CD4-positive, alpha-beta T cell treated with Interleukin-4 for 4 hours (primary cell): ENCODE results near the gene TMEM185A.
"Not testable (repeated sequence)": the region's sequence is repeated elsewhere in the genome, so short reads cannot be mapped to it uniquely, and the experiment has no call there.

Experiments
- DNase-seq: peaks from one replicate; pipeline ENCODE4 v3.0.0-alpha.2; 2020

The TMEM185A gene

GRCh38 chrX:149549701-149550100 is 81.9 kb downstream of the TMEM185A start, which contains the start of gene HSFX3:
HSFX3 (minus strand) TSS chrX:149549924; CDS start chrX:149549852, 72 bp downstream.
- not testable (repeated sequence) for DNase-seq

- not testable (repeated sequence) for DNase-seq
Measured at GRCh38 chrX:149547782-149548181, 83.8 kb downstream of the TMEM185A start.

- not testable (repeated sequence) for DNase-seq
Measured at GRCh38 chrX:149546962-149547361, 84.6 kb downstream of the TMEM185A start.
